Glomerular visceral epithelial cell (primary cell): ENCODE data around the gene ANGPTL3.

Experiments used
- DNase-seq: peaks from one replicate; pipeline ENCODE4 v3.0.0-alpha.2; 2016; ENCODE audit errors: extremely low spot score

Gene ANGPTL3

DNA sequence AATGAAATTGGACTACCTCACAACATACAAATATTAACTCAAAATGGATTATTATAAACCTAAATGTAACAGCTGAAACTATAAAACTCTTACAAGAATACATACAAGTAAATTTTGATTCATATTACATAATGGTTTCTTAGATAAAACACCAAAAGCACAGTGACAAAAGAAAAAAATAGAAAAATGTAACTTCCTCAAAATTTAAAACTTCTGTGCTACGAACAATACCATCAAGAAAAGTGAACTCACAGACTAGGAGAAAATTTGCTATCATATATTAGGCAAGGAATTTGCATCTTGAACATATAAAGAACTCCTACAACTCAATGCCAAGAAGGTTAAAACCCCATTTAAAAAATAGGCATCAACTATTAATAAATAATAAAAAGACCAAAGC, 31.2 kb downstream of the ANGPTL3 start:
- DNase-seq: no peak

DNA sequence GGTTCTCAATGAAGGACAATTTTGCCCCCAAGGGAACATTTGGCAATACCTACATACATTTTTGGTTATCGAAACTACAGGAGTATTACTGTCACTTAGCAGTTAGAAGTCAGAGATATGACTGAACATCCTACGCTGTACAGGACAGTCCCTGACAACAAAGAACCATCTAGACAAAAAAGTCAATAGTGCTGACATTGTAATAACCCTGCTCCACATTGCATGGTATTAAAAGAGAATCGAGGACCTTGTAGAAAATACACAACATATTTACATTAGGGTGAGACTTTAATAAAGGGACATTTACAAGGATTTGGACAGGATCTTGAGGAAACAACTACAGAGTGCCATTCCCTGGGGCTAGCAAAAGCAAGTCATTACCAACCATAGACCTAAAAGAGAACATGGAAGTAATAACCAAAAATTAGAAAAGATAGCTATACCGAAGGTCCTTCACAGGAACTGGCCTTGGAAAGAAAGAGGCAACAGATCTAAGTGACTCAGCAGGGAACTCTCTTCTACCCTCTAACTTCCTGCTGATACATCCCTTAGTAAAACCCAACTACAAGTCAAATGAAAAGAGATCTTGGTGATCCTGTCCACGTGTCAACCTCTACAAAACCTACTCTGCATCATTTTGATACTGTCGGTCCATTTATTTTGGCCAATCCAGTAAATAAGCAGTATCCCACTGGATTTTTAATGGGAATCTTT, 40.2 kb downstream of the ANGPTL3 start:
- no peak for DNase-seq

DNA sequence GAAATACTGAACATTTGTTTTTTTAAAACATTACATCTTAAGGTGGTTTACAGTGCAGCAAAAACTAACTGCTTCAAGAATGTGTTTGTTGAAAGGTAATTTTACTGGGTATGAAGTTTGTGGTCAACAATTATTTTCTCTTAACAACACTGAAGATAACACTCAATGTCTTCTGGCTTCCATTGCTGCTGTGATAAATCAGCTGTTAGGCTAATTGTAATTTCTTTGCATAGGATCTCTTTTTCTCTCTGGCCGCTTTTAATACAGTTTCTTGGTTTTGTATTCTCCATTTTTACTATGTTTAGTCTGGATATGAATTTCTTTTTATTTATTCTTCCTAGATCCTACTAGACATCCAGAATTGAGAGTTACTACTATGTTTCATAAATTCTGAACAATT, 46.0 kb downstream of the ANGPTL3 start:
- no peak for DNase-seq

DNA sequence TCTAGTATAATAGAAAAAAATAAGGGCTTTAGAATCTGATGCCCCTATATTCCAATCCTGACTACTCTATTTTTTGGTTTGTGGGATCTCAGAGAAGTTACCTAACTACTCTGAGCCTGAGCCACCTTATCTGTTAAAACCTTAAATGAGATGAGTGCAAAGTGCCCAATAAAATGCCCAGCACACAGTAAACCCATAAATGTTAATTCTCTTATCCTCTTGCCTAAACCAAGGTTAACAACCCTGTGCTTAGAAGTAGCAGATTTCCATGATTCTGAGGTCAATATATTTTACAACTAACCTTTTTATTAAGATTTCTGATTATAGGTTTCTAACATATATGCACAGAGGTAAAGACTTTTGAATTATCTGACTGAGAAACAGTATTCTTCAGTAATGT, 55.1 kb downstream of the ANGPTL3 start:
- DNase-seq: no peak

DNA sequence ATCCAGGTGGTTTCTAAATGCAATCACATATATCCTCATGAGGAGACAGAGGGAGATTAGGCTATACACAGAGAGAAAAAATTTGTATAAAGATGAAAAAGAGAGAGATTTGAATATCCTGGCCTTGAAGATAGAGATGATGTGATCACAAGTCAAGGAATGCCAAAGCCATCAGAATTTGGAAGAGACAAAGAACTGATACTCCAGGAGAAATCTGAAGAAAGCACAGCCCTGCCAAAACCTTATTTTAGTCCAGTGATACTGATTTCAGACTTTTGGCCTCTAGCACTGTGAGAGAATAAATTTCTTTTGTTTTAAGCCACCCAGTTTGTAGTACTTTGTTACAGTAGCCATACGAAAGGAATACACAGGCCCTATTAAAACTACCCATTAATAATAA, 57.4 kb downstream of the ANGPTL3 start:
- no peak for DNase-seq
